ENCODE measurements around the gene IGF2BP2.
"Not testable (repeated sequence)": the region's sequence is repeated elsewhere in the genome, so short reads cannot be mapped to it uniquely, and the experiment has no call there.

The IGF2BP2 gene

GRCh38 chr3:185647880-185648210 is 177.0 kb downstream of the IGF2BP2 start:
- peaks cover 96% of the 10 kb centered on the region for H3K36me3 ChIP-seq (ENCODE audit: insufficient read depth, low read length)
- 95% methylated on average over 10 of the region's 10 CpGs for WGBS

GRCh38 chr3:185647134-185647879 is 177.5 kb downstream of the IGF2BP2 start:
- Histone ChIP-seq H3K4me1 (ENCODE audit: insufficient read depth, low read length) (peaks cover 23% of the 10 kb centered on the region), H3K36me3 (ENCODE audit: insufficient read depth, low read length) (peaks cover 95% of the 10 kb centered on the region), H3K9ac (ENCODE audit: low read depth, low read length) (no peak overlapping the region), H3K9me3 (ENCODE audit: insufficient read depth, low read depth, low read length) (no peaks in the 10 kb centered on the region), H3K27ac (ENCODE audit: low read depth, low read length) (peak overlapping the region; percentile 54), H3K27me3 (ENCODE audit: insufficient read depth, low read length) (no peaks in the 10 kb centered on the region), H3K4me3 (ENCODE audit: low read length) (no peak overlapping the region)
- WGBS = 90% methylated on average over 19 of the region's 19 CpGs

More at GRCh38 chr3:185647880-185648210, 177.0 kb downstream of the IGF2BP2 start:
- Histone ChIP-seq H3K9ac (ENCODE audit: low read depth, low read length) (no peak overlapping the region), H3K9me3 (ENCODE audit: insufficient read depth, low read depth, low read length) (no peaks in the 10 kb centered on the region), H3K27me3 (ENCODE audit: insufficient read depth, low read length) (no peaks in the 10 kb centered on the region), H3K27ac (ENCODE audit: low read depth, low read length) (no peak overlapping the region), H3K4me1 (ENCODE audit: insufficient read depth, low read length) (peaks cover 23% of the 10 kb centered on the region), H3K4me3 (ENCODE audit: low read length) (no peak overlapping the region)

GRCh38 chr3:185646382-185647133 is 178.3 kb downstream of the IGF2BP2 start:
- Histone ChIP-seq H3K4me1 (ENCODE audit: insufficient read depth, low read length) (peaks cover 23% of the 10 kb centered on the region), H3K9ac (ENCODE audit: low read depth, low read length) (no peak overlapping the region)

GRCh38 chr3:185645596-185646381 is 179.1 kb downstream of the IGF2BP2 start:
- Histone ChIP-seq H3K27ac (ENCODE audit: low read depth, low read length) (peak overlapping the region; percentile 54; the same call in 1 of the 2 replicates), H3K36me3 (ENCODE audit: insufficient read depth, low read length) (peaks cover 85% of the 10 kb centered on the region), H3K27me3 (ENCODE audit: insufficient read depth, low read length) (no peaks in the 10 kb centered on the region), H3K9ac (ENCODE audit: low read depth, low read length) (no peak overlapping the region), H3K9me3 (ENCODE audit: insufficient read depth, low read depth, low read length) (no peaks in the 10 kb centered on the region), H3K4me1 (ENCODE audit: insufficient read depth, low read length) (peaks cover 23% of the 10 kb centered on the region), H3K4me3 (ENCODE audit: low read length) (no peak overlapping the region)
- 69% methylated on average over 16 of the region's 16 CpGs for WGBS

More at GRCh38 chr3:185646382-185647133, 178.3 kb downstream of the IGF2BP2 start:
- WGBS = 68% methylated on average over 14 of the region's 14 CpGs
- H3K9me3 ChIP-seq (ENCODE audit: insufficient read depth, low read depth, low read length) = no peaks in the 10 kb centered on the region
- no peaks in the 10 kb centered on the region for H3K27me3 ChIP-seq (ENCODE audit: insufficient read depth, low read length)
- H3K27ac ChIP-seq (ENCODE audit: low read depth, low read length) = peak overlapping the region; percentile 54
- H3K4me3 ChIP-seq (ENCODE audit: low read length) = no peak overlapping the region
- peaks cover 92% of the 10 kb centered on the region for H3K36me3 ChIP-seq (ENCODE audit: insufficient read depth, low read length)

- H3K27ac ChIP-seq (ENCODE audit: low read depth, low read length); H3K27me3 ChIP-seq (ENCODE audit: insufficient read depth, low read length); H3K9me3 ChIP-seq (ENCODE audit: insufficient read depth, low read depth, low read length); H3K4me3 ChIP-seq (ENCODE audit: low read length); H3K9ac ChIP-seq (ENCODE audit: low read depth, low read length): not testable (repeated sequence)
- Histone ChIP-seq H3K36me3 (ENCODE audit: insufficient read depth, low read length) (peaks cover 79% of the 10 kb centered on the region), H3K4me1 (ENCODE audit: insufficient read depth, low read length) (peaks cover 23% of the 10 kb centered on the region)
- WGBS = 79% methylated on average over 17 of the region's 17 CpGs
Measured at GRCh38 chr3:185645191-185645590, 179.7 kb downstream of the IGF2BP2 start.

GRCh38 chr3:185640308-185640707 is 184.5 kb downstream of the IGF2BP2 start:
- 88% methylated on average over 2 of the region's 2 CpGs for WGBS
- no peaks in the 10 kb centered on the region for H3K9me3 ChIP-seq (ENCODE audit: insufficient read depth, low read depth, low read length)
- no peak overlapping the region for H3K9ac ChIP-seq (ENCODE audit: low read depth, low read length)
- no peak overlapping the region for H3K27ac ChIP-seq (ENCODE audit: low read depth, low read length)
- peaks cover 31% of the 10 kb centered on the region for H3K36me3 ChIP-seq (ENCODE audit: insufficient read depth, low read length)
- no peak overlapping the region for H3K4me3 ChIP-seq (ENCODE audit: low read length)
- H3K4me1 ChIP-seq (ENCODE audit: insufficient read depth, low read length) = peaks cover under 1% of the 10 kb centered on the region; the same call in 1 of the 2 replicates
- H3K27me3 ChIP-seq (ENCODE audit: insufficient read depth, low read length) = no peaks in the 10 kb centered on the region

- H3K27me3 ChIP-seq (ENCODE audit: insufficient read depth, low read length) = no peaks in the 10 kb centered on the region
- H3K9me3 ChIP-seq (ENCODE audit: insufficient read depth, low read depth, low read length) = no peaks in the 10 kb centered on the region
- H3K4me3 ChIP-seq (ENCODE audit: low read length) = no peak overlapping the region
- 83% methylated on average over 7 of the region's 7 CpGs for whole genome bisulfite sequencing
- no peaks in the 10 kb centered on the region for H3K4me1 ChIP-seq (ENCODE audit: insufficient read depth, low read length)
- no peak overlapping the region for H3K27ac ChIP-seq (ENCODE audit: low read depth, low read length)
- peaks cover 25% of the 10 kb centered on the region for H3K36me3 ChIP-seq (ENCODE audit: insufficient read depth, low read length)
- H3K9ac ChIP-seq (ENCODE audit: low read depth, low read length) = no peak overlapping the region
Measured at GRCh38 chr3:185639632-185640206, 185.1 kb downstream of the IGF2BP2 start.

- not testable (repeated sequence) for H3K27ac ChIP-seq (ENCODE audit: low read depth, low read length); H3K27me3 ChIP-seq (ENCODE audit: insufficient read depth, low read length); H3K9ac ChIP-seq (ENCODE audit: low read depth, low read length); H3K9me3 ChIP-seq (ENCODE audit: insufficient read depth, low read depth, low read length); H3K4me1 ChIP-seq (ENCODE audit: insufficient read depth, low read length); H3K4me3 ChIP-seq (ENCODE audit: low read length)
- peaks cover 17% of the 10 kb centered on the region for H3K36me3 ChIP-seq (ENCODE audit: insufficient read depth, low read length)
- WGBS = 96% methylated on average over 11 of the region's 11 CpGs
Measured at GRCh38 chr3:185638651-185639050, 186.2 kb downstream of the IGF2BP2 start.

GRCh38 chr3:185637388-185637787 is 187.5 kb downstream of the IGF2BP2 start:
- Histone ChIP-seq H3K36me3 (ENCODE audit: insufficient read depth, low read length) (peaks cover 5% of the 10 kb centered on the region), H3K27ac (ENCODE audit: low read depth, low read length) (no peak overlapping the region), H3K4me1 (ENCODE audit: insufficient read depth, low read length) (no peaks in the 10 kb centered on the region), H3K9ac (ENCODE audit: low read depth, low read length) (no peak overlapping the region), H3K27me3 (ENCODE audit: insufficient read depth, low read length) (no peaks in the 10 kb centered on the region), H3K4me3 (ENCODE audit: low read length) (no peak overlapping the region), H3K9me3 (ENCODE audit: insufficient read depth, low read depth, low read length) (no peaks in the 10 kb centered on the region)
- 89% methylated on average over 3 of the region's 3 CpGs for WGBS

GRCh38 chr3:185632996-185633395 is 191.8 kb downstream of the IGF2BP2 start:
- WGBS = 93% methylated on average over 4 of the region's 4 CpGs

More at GRCh38 chr3:185632996-185633395, 191.8 kb downstream of the IGF2BP2 start:
- Histone ChIP-seq H3K36me3 (ENCODE audit: insufficient read depth, low read length) (peaks cover 35% of the 10 kb centered on the region), H3K27me3 (ENCODE audit: insufficient read depth, low read length) (no peaks in the 10 kb centered on the region), H3K4me1 (ENCODE audit: insufficient read depth, low read length) (no peaks in the 10 kb centered on the region), H3K4me3 (ENCODE audit: low read length) (no peak overlapping the region), H3K9ac (ENCODE audit: low read depth, low read length) (no peak overlapping the region), H3K9me3 (ENCODE audit: insufficient read depth, low read depth, low read length) (no peaks in the 10 kb centered on the region), H3K27ac (ENCODE audit: low read depth, low read length) (no peak overlapping the region)
